NCI-H82 (cell line): Measurements from ENCODE around the gene UBQLN2.
"Not testable (repeated sequence)": the region's sequence is repeated elsewhere in the genome, so short reads cannot be mapped to it uniquely, and the experiment has no call there.

Experiments
- DNase-seq: peaks from one replicate; lab custom pipeline; 2025; lab: John Stamatoyannopoulos, UW

The UBQLN2 gene

DNA sequence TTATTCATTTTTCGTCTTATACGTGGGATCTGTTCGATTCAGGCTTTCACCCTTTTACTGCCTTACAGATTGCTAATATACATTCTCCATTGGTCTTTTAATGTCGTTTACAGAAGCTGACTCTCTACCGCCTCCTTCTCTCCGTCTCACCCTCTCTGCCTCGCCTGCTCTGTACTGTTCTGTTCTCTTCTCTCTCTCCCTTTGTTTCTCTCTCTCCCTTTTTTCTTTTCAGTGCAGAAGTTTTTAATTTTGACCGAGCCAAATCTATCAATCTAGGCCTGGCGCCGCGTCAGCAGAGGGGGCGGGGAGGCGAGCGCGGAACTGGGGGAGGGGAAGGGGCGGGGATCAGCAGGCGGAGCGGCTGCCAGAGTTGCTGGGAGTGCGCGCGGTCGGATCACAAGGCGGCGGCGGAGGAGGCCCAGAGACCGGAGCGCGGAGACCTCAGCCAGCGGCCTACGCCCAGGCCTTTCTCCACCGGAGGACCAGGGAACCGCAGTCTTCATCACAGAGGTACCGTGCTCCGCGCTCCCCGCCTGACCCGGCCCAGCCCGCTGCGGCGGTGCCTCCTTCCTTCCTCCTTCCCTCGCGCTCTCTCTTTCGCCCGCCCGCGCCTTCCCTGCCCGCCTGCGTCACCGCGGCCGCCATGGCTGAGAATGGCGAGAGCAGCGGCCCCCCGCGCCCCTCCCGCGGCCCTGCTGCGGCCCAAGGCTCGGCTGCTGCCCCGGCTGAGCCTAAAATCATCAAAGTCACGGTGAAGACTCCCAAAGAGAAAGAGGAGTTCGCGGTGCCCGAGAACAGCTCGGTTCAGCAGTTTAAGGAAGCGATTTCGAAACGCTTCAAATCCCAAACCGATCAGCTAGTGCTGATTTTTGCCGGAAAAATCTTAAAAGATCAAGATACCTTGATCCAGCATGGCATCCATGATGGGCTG, at the start of gene UBQLN2:
TSS of gene UBQLN2 (plus strand) at position 397 of the 931 bp plus-strand sequence. CDS start at position 644, 247 bp downstream.
- DNase-seq: peak; percentile 83

DNA sequence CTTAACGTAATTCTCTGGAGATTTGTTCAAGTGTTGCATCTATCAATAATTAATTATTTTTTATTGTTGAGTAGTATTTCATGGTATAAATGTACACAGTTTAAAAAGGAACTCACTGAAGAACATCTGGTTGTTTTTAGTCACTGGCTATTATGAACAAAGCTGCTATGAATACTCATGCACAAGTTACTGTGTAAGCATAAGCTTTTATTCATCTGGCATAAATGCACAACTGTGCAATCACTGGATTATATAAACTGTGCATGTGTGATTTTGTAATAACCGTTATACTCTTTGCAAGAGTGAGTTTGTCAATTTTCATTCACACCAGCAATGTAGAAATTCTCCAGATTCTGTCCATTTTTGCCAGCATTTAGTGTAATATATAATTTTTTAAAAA, 43.8 kb upstream of the UBQLN2 start:
- no peak for DNase-seq

DNA sequence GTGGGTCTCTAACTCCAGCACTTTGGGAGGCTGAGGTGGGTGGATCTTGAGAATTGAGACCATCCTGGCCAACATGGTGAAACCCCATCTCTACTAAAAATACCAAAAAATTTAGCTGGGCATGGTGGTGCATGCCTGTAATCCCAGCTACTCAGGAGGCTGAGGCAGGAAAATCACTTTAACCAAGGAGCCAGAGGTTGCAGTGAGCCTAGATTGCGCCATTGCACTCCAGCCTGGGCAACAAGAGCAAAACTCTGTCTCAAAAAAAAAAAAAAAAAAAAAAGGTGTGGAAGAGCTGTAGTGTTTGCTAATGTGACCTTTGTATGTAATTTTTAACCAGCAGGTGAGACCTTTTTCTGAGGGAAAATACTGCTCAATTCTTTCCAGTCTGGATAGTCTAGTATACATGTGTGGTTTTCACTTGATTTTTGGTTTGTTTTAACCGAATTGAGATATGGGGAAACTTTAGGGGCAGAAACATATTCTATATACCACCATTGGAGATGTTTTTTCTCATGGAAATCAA, 33.9 kb upstream of the UBQLN2 start:
- DNase-seq: not testable (repeated sequence)

DNA sequence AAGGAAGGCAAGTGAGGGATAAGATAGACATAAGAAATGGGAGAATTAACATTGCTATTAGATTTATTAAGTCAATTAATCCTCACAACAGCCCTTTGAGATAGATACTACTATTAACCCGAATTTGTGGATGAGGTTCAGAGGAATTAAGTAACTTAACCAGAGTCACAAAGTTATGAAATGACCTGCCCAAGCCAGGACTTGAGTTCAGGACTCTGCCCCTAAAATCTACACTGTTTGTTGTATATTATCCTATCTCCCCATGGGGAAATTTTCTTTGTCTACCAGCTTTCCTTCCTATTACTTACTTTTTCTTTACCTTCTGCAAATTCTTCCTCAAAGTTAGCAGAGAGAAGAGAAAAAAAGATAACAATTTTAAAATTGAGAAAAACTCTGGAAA, 33.4 kb upstream of the UBQLN2 start:
- no peak for DNase-seq

DNA sequence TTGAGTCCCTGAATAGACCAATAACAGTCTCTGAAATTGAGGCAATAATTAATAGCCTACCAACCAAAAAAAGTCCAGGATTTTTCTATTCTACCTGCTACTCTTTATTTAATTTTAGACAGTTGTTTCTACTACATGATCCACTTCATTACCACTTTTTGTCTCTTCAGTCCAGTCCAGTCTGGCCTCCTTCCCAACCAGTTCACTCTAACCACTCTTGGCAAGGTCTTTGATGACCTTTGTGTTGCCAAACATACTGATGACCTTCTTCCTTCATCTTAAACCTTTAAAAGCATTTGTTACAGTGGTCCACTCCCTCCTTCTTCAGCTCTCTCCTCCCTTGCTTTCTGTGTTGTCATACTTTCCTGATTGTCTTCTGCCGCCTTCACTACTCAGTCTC, 12.8 kb upstream of the UBQLN2 start:
- no peak for DNase-seq

DNA sequence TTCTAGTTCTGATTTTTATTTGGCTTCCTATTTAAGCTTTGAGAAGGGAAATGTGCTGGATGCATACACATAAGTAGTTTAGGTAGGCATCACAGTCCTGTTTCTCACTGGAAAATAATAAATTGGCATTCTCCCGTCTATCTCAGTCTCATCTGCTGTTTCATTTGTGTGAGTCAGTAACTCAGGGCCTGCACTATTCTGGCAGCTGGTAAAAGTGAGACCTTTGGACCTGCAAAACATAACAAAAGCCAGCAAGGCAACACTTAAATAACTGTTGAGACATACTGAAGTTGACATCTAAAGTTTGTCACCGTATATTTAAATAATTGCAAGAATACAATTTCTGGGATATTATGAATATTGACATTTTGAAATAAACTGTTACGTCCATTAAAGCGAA, 8.6 kb upstream of the UBQLN2 start:
- DNase-seq: no peak

DNA sequence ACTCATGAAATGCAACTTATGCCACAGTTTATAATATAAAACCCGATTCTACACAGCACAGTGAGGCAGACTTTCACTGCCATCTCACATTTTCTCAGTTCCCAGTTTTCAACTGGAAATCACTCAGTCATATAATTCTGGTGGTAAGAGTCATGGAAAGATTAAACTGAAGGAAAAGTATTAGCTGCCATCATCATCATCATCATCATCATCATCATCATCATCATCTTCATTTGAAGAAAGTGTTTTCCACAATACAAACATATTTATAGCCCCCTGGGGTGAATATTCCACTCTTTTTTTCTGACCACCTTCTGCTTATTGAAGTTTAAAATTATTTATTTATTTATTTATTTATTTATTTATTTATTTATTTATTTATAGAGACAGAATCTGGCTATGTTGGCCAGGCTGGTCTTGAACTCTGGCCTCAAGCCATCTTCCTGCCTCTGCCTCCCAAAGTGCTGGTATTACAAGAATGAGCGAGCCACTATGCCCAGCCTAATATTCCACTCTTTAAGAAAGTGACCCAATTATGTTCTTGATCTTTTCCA, 6.0 kb upstream of the UBQLN2 start:
- DNase-seq: no peak

DNA sequence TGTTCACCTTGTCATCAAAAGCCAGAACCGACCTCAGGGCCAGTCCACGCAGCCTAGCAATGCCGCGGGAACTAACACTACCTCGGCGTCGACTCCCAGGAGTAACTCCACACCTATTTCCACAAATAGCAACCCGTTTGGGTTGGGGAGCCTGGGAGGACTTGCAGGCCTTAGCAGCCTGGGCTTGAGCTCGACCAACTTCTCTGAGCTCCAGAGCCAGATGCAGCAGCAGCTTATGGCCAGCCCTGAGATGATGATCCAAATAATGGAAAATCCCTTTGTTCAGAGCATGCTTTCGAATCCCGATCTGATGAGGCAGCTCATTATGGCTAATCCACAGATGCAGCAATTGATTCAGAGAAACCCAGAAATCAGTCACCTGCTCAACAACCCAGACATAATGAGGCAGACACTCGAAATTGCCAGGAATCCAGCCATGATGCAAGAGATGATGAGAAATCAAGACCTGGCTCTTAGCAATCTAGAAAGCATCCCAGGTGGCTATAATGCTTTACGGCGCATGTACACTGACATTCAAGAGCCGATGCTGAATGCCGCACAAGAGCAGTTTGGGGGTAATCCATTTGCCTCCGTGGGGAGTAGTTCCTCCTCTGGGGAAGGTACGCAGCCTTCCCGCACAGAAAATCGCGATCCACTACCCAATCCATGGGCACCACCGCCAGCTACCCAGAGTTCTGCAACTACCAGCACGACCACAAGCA, 898 bp downstream of the UBQLN2 start:
- peak; percentile 63 for DNase-seq

DNA sequence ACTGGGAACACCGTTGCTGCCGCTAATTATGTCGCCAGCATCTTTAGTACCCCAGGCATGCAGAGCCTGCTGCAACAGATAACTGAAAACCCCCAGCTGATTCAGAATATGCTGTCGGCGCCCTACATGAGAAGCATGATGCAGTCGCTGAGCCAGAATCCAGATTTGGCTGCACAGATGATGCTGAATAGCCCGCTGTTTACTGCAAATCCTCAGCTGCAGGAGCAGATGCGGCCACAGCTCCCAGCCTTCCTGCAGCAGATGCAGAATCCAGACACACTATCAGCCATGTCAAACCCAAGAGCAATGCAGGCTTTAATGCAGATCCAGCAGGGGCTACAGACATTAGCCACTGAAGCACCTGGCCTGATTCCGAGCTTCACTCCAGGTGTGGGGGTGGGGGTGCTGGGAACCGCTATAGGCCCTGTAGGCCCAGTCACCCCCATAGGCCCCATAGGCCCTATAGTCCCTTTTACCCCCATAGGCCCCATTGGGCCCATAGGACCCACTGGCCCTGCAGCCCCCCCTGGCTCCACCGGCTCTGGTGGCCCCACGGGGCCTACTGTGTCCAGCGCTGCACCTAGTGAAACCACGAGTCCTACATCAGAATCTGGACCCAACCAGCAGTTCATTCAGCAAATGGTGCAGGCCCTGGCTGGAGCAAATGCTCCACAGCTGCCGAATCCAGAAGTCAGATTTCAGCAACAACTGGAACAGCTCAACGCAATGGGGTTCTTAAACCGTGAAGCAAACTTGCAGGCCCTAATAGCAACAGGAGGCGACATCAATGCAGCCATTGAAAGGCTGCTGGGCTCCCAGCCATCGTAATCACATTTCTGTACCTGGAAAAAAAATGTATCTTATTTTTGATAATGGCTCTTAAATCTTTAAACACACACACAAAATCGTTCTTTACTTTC, 1.8 kb downstream of the UBQLN2 start:
- DNase-seq: peak; percentile 46

DNA sequence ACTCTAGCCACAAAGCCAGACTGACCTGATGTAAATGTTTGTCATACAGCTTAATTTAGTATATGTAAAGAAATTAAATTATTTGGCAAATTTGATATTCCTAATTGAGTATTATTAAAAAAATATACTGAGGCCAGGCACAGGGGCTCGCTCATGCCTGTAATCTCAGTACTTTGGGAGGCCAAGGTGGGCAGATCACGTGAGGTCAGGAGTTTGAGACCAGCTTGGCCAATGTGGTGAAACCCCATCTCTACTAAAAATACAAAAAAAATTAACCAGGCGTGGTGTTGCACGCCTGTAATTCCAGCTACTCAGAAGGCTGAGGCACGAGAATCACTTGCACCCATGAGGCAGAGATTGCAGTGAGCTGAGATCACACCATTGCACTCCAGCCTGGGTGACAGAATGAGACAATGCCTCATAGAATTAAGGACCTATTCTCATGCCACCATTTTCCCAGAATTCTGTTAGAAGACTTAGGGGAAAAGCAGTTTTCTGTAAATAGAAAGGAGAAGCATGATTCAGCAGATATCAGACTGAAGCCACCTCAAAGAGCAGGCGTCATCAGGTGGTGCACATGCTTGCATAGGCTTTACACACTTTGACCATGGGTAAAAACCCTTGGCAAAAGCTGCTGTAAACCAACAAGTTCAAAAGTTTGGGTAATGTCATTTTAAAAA, 6.1 kb downstream of the UBQLN2 start:
- DNase-seq: no peak

DNA sequence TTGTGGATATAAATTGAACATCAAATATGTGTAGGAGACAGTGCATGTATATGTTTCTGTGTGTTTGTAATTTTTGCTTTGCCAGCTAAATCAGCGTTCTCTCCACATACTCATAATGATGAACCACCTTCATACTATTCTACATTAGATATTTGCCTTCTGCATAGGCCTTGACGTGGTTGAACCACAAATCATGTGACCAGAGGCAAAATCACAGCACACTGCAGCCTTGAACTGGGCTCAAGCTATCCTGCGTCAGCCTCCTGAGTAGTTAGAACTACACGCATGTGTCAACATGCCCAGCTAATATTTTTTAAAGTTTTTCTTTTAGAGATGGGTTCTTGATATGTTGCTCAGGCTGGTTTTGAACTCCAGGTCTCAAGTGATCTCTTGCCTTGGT, 9.5 kb downstream of the UBQLN2 start:
- DNase-seq: no peak

DNA sequence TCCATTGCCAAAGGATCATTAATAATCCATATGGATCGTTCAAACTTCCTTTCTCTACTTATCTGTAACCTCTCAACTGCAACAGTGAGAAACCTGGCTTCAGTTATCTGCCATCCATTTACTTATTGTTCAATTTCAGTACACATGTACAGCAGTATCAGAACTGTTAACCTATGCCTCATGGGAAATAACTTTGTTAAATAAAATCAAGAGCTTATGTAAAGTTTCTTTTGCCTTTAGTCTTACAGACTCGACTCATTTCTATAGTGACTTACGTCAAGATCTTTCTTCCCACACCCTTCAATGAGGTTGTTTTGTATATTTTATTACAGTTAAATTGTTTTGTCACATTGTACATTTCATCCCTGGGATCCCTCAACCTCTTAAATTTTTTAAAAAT, 11.4 kb downstream of the UBQLN2 start:
- DNase-seq: no peak

DNA sequence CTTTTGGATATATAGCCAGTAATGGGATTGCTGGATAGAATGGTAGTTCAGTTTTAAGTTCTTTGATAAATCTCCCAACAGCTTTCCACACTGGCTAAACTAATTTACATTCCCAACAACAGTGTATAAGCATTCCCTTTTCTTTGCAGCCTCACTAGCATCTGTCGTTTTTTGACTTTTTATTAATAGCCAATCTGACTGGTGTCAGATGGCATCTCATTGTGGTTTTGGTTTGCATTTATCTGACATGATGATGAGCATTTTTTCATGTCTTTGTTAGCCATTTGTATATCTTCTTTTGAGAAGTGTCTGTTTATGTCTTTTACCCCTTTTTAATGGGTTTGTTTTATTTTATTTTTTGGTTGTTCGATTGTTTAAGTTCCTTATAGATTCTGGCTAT, 13.3 kb downstream of the UBQLN2 start:
- DNase-seq: no peak

DNA sequence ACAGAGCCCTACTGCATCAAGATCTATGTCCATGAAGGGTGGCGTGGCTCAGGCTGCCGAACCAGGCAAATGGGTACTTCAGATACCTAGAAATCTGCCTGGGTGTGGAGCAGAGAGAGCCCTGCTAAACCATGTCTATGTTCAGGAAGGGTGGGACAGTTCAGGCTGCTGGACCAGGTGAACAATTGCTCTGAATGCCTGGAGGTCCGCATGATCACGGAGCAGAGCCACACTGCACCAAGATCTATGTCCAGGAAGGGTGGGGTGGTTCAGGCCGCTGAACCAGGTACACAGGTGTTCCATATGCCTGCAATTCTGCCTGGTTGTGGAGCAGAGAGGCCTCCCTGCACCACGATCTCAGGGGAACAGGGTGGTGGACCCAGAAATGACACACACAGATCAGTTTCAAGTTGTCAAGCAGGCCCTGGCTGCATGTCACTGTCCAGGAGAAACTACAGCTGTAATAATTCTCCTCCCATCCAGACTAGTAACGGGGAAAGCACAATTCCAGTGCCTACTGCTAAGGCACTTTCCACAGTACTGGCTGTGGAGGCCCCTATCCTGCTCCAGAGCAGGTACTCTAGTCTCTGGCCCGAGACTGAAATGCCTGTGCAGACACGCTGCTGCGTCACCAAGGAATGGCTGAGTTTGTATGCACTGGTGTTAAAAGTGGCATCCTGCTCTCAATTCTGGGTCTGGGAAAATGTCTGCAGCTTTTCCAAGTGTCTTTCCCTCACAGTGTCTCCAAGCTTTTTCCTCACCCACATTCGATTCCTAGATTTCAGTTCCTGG, 25.2 kb downstream of the UBQLN2 start:
- DNase-seq: no peak

DNA sequence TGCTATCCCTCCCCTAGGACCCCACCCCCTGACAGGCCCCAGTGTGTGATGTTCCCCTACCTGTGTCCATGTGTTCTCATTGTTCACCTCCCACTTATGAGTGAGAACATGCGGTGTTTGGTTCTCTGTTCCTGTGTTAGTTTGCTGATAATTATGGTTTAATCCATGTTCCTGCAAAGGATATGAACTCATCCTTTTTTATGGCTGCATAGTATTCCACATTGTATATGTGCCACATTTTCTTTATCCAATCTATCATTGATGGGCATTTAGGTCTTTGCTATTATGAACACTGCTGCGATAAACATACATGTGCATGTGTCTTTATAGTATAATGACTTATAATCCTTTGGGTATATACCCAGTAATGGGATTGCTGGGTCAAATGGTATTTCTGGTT, 28.4 kb downstream of the UBQLN2 start:
- DNase-seq: not testable (repeated sequence)

DNA sequence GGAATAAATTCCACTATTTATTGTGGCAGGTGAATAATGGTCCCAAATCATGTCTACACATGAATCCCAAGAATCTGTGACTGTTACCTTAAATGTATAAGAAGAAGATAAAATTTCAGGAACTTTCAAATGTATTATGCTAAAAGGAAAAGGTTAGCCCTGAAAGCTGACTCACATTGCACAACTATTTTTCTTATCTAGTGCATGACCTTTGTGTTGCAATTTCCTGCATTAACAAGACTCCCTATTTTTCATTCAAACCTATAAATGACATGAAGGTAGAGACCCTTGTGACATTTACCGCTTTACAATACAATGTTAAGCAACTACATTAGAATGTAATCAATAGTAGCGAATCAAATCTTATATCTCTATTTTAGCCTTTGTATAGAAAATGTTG, 36.7 kb downstream of the UBQLN2 start:
- no peak for DNase-seq

DNA sequence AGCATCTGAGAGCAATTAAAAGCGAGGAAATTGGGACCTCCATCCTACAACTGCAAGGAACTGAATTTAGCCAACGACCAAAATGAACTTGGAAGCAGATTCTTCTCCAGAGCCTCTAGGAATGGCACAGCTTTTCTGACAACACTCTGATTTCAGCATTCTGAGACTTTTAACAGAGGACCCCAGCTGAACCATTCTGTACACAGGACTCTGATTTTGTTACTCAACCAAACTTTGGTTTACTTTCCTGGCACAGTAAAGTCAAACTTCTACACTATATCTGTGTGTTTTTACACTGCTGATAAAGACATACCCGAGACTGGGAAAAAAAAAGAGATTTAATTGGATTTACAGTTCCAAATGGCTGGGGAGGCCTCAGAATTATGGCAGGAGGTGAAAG, 37.6 kb downstream of the UBQLN2 start:
- DNase-seq: no peak

DNA sequence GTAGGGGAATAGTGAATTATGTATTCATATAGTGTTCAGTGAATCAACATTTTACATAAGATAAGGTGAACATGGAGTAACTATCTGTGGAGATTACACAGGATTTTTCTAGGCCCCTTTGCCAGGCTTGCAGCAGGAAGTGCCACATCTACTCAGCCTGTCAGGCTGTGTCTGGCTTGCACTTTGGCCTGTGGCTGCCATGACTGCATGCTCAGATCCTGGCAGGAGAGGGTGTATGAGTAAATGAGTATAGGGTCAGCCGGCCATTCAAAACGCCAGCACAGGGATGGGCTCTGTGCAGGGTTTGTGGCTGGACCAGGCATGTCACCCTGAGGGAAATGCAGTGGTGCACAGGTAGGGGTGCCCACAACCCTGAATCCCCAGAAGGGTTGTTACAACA, 51.9 kb downstream of the UBQLN2 start:
- DNase-seq: no peak
